HL-60 (cell line): Measurements from ENCODE around the gene G3BP2.

Experiments
- CTCF ChIP-seq: IDR thresholded peaks from one replicate; pipeline ENCODE4 v1.5.1; 2011; ENCODE audit warnings: low read length, control low read depth, inconsistent platforms; ENCODE audit not compliant: insufficient read depth
- GABPA ChIP-seq: IDR thresholded peaks from 2 replicates; pipeline ENCODE4 v1.6.1; 2012; ENCODE audit warnings: low read depth
- POLR2AphosphoS5 ChIP-seq: IDR thresholded peaks from 2 replicates; pipeline ENCODE4 v1.6.1; 2012; ENCODE audit warnings: low read depth
- REST ChIP-seq: IDR thresholded peaks from 2 replicates; pipeline ENCODE4 v1.6.1; 2012; ENCODE audit warnings: low read depth; ENCODE audit not compliant: insufficient replicate concordance
- SPI1 ChIP-seq: IDR thresholded peaks from 2 replicates; pipeline ENCODE4 v1.6.1; 2012; ENCODE audit warnings: low read depth, mild to moderate bottlenecking, borderline replicate concordance

- TF ChIP-seq CTCF: no peak
- TF ChIP-seq POLR2AphosphoS5: no peak
- no peak for TF ChIP-seq REST
- no peak for TF ChIP-seq GABPA
- TF ChIP-seq SPI1: no peak
Measured at GRCh38 chr4:75718529-75718928, 45.3 kb upstream of the G3BP2 start.
